ENCODE results near the gene SNRNP48.

DNA sequence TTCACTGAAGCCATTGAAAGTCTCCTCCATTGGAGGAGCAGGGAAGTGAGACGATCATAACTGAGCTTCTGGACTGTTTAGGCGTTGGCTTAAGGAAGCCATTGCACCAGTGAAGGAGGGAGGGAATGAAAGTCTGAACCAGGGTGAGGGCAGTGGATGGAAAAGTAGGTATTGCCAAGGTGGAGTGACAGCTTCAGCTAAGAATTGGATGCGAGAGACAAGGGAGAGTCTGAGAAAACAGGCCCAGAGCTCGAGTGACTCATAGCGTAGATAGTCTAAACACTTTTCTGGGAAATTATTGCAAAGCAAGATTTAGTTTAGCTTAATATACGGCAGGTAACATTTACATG is 44.0 kb upstream of the SNRNP48 start:
- TF ChIP-seq POLR2A (IDR thresholded peaks at IDR 0.05; ENCODE audit: low read length) (no peak), EP300 (IDR thresholded peaks at IDR 0.05) (no peak), ESRRA (IDR thresholded peaks at IDR 0.05; ENCODE audit: borderline replicate concordance, low read length) (no peak), FOSL2 (IDR thresholded peaks at IDR 0.05) (no peak), FOSL2 (CRISPR knock-in tag; IDR thresholded peaks at IDR 0.05) (no peak), CHD2 (IDR thresholded peaks at IDR 0.05; ENCODE audit: low read length, partially characterized antibody) (no peak), GATA3 (IDR thresholded peaks at IDR 0.05; ENCODE audit: borderline replicate concordance) (no peak), HOXA7 (CRISPR knock-in tag; IDR thresholded peaks at IDR 0.05) (no peak), NPAS2 (CRISPR knock-in tag; IDR thresholded peaks at IDR 0.05; ENCODE audit: borderline replicate concordance) (no peak)
- TF ChIP-seq, protein P1, sequence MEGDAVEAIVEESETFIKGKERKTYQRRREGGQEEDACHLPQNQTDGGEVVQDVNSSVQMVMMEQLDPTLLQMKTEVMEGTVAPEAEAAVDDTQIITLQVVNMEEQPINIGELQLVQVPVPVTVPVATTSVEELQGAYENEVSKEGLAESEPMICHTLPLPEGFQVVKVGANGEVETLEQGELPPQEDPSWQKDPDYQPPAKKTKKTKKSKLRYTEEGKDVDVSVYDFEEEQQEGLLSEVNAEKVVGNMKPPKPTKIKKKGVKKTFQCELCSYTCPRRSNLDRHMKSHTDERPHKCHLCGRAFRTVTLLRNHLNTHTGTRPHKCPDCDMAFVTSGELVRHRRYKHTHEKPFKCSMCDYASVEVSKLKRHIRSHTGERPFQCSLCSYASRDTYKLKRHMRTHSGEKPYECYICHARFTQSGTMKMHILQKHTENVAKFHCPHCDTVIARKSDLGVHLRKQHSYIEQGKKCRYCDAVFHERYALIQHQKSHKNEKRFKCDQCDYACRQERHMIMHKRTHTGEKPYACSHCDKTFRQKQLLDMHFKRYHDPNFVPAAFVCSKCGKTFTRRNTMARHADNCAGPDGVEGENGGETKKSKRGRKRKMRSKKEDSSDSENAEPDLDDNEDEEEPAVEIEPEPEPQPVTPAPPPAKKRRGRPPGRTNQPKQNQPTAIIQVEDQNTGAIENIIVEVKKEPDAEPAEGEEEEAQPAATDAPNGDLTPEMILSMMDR (IDR thresholded peaks at IDR 0.05), result no peak
